Nephron progenitor cell (in vitro differentiated cells): ENCODE data around the gene CLDN20.

Experiments used
- DNase-seq: peaks from one replicate; pipeline ENCODE4 v3.0.0; 2021
- H3K27ac Mint-ChIP-seq: 2 replicates; pipeline ENCODE4 v1.8.0; 2021; ENCODE audit warnings: mild to moderate bottlenecking, moderate library complexity, mixed read lengths
- H3K27me3 Mint-ChIP-seq: 2 replicates; pipeline ENCODE4 v1.8.0; 2021; ENCODE audit warnings: mild to moderate bottlenecking, low read depth, mixed read lengths; ENCODE audit not compliant: poor library complexity
- H3K36me3 Mint-ChIP-seq: 2 replicates; pipeline ENCODE4 v1.8.0; 2021; ENCODE audit warnings: low read depth, mixed read lengths
- H3K4me1 Mint-ChIP-seq: 2 replicates; pipeline ENCODE4 v1.8.0; 2021; ENCODE audit warnings: mixed read lengths
- H3K4me3 Mint-ChIP-seq: 2 replicates; pipeline ENCODE4 v1.8.0; 2021; ENCODE audit warnings: mild to moderate bottlenecking, moderate library complexity, mixed read lengths
- H3K9me3 Mint-ChIP-seq: 2 replicates; pipeline ENCODE4 v1.8.0; 2021; ENCODE audit warnings: mild to moderate bottlenecking, moderate library complexity, mixed read lengths
- CTCF ChIP-seq: fragments of 200-600 bp; sonication (generic); IDR thresholded peaks from 2 replicates; pipeline ENCODE4 v1.5.0; 2021; ENCODE audit warnings: antibody characterized with exemption

Gene CLDN20

GRCh38 chr6:155260686-155261085 lies 3.1 kb upstream of the CLDN20 start:
- H3K27me3 Mint-ChIP-seq = peaks cover 2% of the 10 kb centered on the region
- H3K4me1 Mint-ChIP-seq = peaks cover 20% of the 10 kb centered on the region
- no peak overlapping the region for H3K27ac Mint-ChIP-seq
- peaks cover 34% of the 10 kb centered on the region for H3K36me3 Mint-ChIP-seq
- no peaks in the 10 kb centered on the region for H3K9me3 Mint-ChIP-seq
- H3K4me3 Mint-ChIP-seq = no peak overlapping the region
- DNase-seq = no peak
- no peak for TF ChIP-seq CTCF

- Mint-ChIP-seq H3K36me3 (peaks cover 40% of the 10 kb centered on the region), H3K4me3 (no peak overlapping the region), H3K27ac (no peak overlapping the region), H3K4me1 (peaks cover 20% of the 10 kb centered on the region), H3K27me3 (peaks cover 1% of the 10 kb centered on the region), H3K9me3 (no peaks in the 10 kb centered on the region)
- no peak for TF ChIP-seq CTCF
- DNase-seq = no peak
Measured at GRCh38 chr6:155261111-155261900, 2.5 kb upstream of the CLDN20 start.

- H3K36me3 Mint-ChIP-seq = peaks cover 38% of the 10 kb centered on the region
- H3K27me3 Mint-ChIP-seq = no peaks in the 10 kb centered on the region
- peak overlapping the region; percentile 56 for H3K27ac Mint-ChIP-seq
- H3K9me3 Mint-ChIP-seq = no peaks in the 10 kb centered on the region
- peaks cover 20% of the 10 kb centered on the region for H3K4me1 Mint-ChIP-seq
- no peak overlapping the region for H3K4me3 Mint-ChIP-seq
- DNase-seq = no peak
- TF ChIP-seq CTCF = no peak
Measured at GRCh38 chr6:155262655-155263054, 1.2 kb upstream of the CLDN20 start.

- TF ChIP-seq CTCF = no peak
- Mint-ChIP-seq H3K9me3 (peaks cover 4% of the 10 kb centered on the region), H3K4me1 (peaks cover 21% of the 10 kb centered on the region)
Measured at GRCh38 chr6:155264693-155265320, 994 bp downstream of the CLDN20 start.

GRCh38 chr6:155265843-155266535 lies 2.2 kb downstream of the CLDN20 start:
- H3K9me3 Mint-ChIP-seq = peaks cover 4% of the 10 kb centered on the region
- H3K36me3 Mint-ChIP-seq = peaks cover 52% of the 10 kb centered on the region
- no peak overlapping the region for H3K4me3 Mint-ChIP-seq
- H3K4me1 Mint-ChIP-seq = peaks cover 28% of the 10 kb centered on the region
- H3K27me3 Mint-ChIP-seq = no peaks in the 10 kb centered on the region
- no peak for TF ChIP-seq CTCF
- no peak for DNase-seq
- no peak overlapping the region for H3K27ac Mint-ChIP-seq

More at GRCh38 chr6:155264693-155265320, 994 bp downstream of the CLDN20 start:
- Mint-ChIP-seq H3K27me3 (no peaks in the 10 kb centered on the region), H3K27ac (no peak overlapping the region), H3K36me3 (peaks cover 48% of the 10 kb centered on the region), H3K4me3 (no peak overlapping the region)
- DNase-seq = no peak
